Measurements from ENCODE around the gene TSPAN33. TPM values are rescaled to one million over a fixed set of nuclear protein-coding genes. Genes with fewer than 3 reads are reported as not detected.

Gene TSPAN33
- total RNA-seq, 1 donor from 2014 or later, result 6.4 TPM

DNA sequence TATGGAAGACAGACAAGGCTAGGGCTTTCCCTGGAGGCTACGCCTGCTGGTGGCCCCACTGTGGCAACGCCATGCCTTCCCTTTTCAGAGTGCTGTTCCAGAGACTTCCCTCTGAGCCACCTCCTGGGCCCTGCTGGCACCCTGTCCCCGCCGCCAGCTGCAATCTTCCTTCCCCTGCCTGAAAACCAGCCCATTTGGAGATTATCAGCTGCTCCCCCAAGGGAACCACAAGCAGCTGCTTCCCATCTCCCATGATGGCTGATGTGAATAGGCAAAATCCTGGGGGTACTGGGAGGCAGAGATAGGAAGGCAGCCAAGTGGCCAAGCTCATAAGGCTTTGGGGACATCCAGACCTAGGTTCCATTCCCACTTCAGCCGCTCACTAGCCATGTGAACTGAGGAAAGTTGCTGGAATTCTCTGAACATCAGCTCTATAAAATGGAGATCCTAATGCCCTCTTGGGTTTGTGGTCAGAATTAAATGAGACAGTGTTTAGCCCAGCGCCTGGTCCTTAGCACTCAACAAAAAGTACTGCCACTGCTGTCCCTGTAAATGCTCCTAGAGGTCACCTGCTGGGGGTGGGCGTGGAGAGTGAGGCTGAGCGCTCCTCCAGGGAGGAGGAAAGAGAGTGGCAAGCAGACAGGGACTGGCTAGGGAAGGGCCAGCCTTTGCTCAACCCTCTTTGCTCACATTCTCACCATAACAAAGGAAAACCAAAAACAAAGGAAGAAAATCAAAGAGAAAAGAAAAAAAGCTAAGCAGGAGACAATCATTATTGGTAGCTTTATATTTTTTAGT is 5.9 kb downstream of the TSPAN33 start:
- Mint-ChIP-seq H3K27ac (no peak overlapping the region), H3K4me3 (no peak overlapping the region), H3K36me3 (no peaks in the 10 kb centered on the region), H3K27me3 (ENCODE audit: low read depth) (peaks cover 38% of the 10 kb centered on the region), H3K9me3 (no peaks in the 10 kb centered on the region), H3K4me1 (peaks cover 3% of the 10 kb centered on the region)
- DNase-seq (ENCODE audit: low spot score in 2 of 2, unreplicated experiment in 2 of 2), result no peak
- TF ChIP-seq, protein P1, sequence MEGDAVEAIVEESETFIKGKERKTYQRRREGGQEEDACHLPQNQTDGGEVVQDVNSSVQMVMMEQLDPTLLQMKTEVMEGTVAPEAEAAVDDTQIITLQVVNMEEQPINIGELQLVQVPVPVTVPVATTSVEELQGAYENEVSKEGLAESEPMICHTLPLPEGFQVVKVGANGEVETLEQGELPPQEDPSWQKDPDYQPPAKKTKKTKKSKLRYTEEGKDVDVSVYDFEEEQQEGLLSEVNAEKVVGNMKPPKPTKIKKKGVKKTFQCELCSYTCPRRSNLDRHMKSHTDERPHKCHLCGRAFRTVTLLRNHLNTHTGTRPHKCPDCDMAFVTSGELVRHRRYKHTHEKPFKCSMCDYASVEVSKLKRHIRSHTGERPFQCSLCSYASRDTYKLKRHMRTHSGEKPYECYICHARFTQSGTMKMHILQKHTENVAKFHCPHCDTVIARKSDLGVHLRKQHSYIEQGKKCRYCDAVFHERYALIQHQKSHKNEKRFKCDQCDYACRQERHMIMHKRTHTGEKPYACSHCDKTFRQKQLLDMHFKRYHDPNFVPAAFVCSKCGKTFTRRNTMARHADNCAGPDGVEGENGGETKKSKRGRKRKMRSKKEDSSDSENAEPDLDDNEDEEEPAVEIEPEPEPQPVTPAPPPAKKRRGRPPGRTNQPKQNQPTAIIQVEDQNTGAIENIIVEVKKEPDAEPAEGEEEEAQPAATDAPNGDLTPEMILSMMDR (IDR thresholded peaks at IDR 0.05; ENCODE audit: unreplicated experiment), result no peak

- DNase-seq (ENCODE audit: low spot score in 2 of 2, unreplicated experiment in 2 of 2), result no peak
- no peaks in the 10 kb centered on the region for H3K36me3 Mint-ChIP-seq
- TF ChIP-seq, protein P1 (IDR thresholded peaks at IDR 0.05; ENCODE audit: unreplicated experiment), result no peak
Measured at GRCh38 chr7:129157651-129158050, 13.1 kb downstream of the TSPAN33 start.

DNA sequence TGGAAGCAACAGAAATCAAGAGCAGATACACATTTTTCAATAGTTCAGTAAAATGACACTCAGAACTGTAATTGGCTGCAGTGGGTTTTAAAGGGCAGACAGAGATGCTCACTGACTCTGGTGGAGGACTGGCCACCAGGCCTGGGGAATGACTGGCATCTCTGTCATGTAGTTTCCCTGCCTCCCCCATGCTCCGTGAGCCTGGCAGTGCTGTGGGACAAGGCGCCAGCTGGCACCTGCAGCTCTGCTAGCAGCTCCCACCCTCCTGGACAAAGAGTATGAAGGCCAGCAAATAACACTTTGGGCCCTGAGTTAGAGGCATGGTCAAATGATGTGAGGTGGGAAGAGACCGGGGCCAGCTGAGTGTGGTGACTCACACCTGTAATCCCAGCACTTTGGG is 15.0 kb downstream of the TSPAN33 start:
- no peaks in the 10 kb centered on the region for H3K4me1 Mint-ChIP-seq
- H3K4me3 Mint-ChIP-seq, result no peak overlapping the region
- no peaks in the 10 kb centered on the region for H3K36me3 Mint-ChIP-seq
- TF ChIP-seq, protein P1 (IDR thresholded peaks at IDR 0.05; ENCODE audit: unreplicated experiment), result no peak
- no peak overlapping the region for H3K27ac Mint-ChIP-seq
- H3K9me3 Mint-ChIP-seq, result peaks cover 10% of the 10 kb centered on the region
- H3K27me3 Mint-ChIP-seq (ENCODE audit: low read depth), result no peaks in the 10 kb centered on the region
- no peak for DNase-seq (ENCODE audit: low spot score in 2 of 2, unreplicated experiment in 2 of 2)

More at GRCh38 chr7:129157651-129158050, 13.1 kb downstream of the TSPAN33 start:
- peaks cover 10% of the 10 kb centered on the region for H3K9me3 Mint-ChIP-seq
- no peak overlapping the region for H3K27ac Mint-ChIP-seq
- H3K27me3 Mint-ChIP-seq (ENCODE audit: low read depth), result peaks cover 5% of the 10 kb centered on the region
- H3K4me1 Mint-ChIP-seq, result no peaks in the 10 kb centered on the region
- no peak overlapping the region for H3K4me3 Mint-ChIP-seq

GRCh38 chr7:129160161-129160905 is 15.8 kb downstream of the TSPAN33 start:
- no peak overlapping the region for H3K27ac Mint-ChIP-seq
- TF ChIP-seq, protein P1 (IDR thresholded peaks at IDR 0.05; ENCODE audit: unreplicated experiment), result no peak
- no peak overlapping the region for H3K4me3 Mint-ChIP-seq
- H3K27me3 Mint-ChIP-seq (ENCODE audit: low read depth), result no peaks in the 10 kb centered on the region
- H3K9me3 Mint-ChIP-seq, result peaks cover 10% of the 10 kb centered on the region
- H3K4me1 Mint-ChIP-seq, result no peaks in the 10 kb centered on the region
- H3K36me3 Mint-ChIP-seq, result no peaks in the 10 kb centered on the region
- DNase-seq (ENCODE audit: low spot score in 2 of 2, unreplicated experiment in 2 of 2), result no peak

GRCh38 chr7:129161524-129162225 is 17.2 kb downstream of the TSPAN33 start:
- no peaks in the 10 kb centered on the region for H3K36me3 Mint-ChIP-seq
- TF ChIP-seq, protein P1 (IDR thresholded peaks at IDR 0.05; ENCODE audit: unreplicated experiment), result no peak
- DNase-seq (ENCODE audit: low spot score in 2 of 2, unreplicated experiment in 2 of 2), result no peak
- no peak overlapping the region for H3K4me3 Mint-ChIP-seq
- H3K27me3 Mint-ChIP-seq (ENCODE audit: low read depth), result no peaks in the 10 kb centered on the region
- H3K4me1 Mint-ChIP-seq, result no peaks in the 10 kb centered on the region
- peaks cover 10% of the 10 kb centered on the region for H3K9me3 Mint-ChIP-seq
- no peak overlapping the region for H3K27ac Mint-ChIP-seq
